SK-N-SH (cell line): ENCODE data around the gene CRIP2. TPM values are rescaled to one million over a fixed set of nuclear protein-coding genes. Genes with fewer than 3 reads are reported as not detected.

Source experiments
- CTCF ChIA-PET: fragments of 300-600, 350-600 bp; formaldehyde crosslinking; extraction: SDS; loops from one replicate; lab custom pipeline; 2021; lab: Yijun Ruan, JAX
- POLR2A ChIA-PET: fragments of 350-600 bp; sonication (Branson Sonifier 250); formaldehyde crosslinking; extraction: SDS; loops from one replicate; lab custom pipeline; 2020; ENCODE audit warnings: antibody characterized with exemption, inconsistent platforms; lab: Yijun Ruan, JAX
- DNase-seq: peaks from one replicate; pipeline ENCODE4 v3.0.0; 2012
- H2AFZ ChIP-seq: fragments of 200-600 bp; sonication (generic); 2 replicates; pipeline ENCODE4 v1.8.1; 2016; ENCODE audit warnings: antibody characterized with exemption, mild to moderate bottlenecking, low read depth
- H3F3A ChIP-seq: fragments of 200-600 bp; sonication (generic); replicated peaks from 2 replicates; pipeline ENCODE3; 2016; ENCODE audit warnings: antibody characterized with exemption, mild to moderate bottlenecking; ENCODE audit not compliant: insufficient read depth
- H3K27ac ChIP-seq, 2 experiments: fragments of 200-500 bp in 1 of 2; fragments of 200-600 bp in 1 of 2; sonication (Bioruptor generic) in 1 of 2; sonication (generic), shearing (Covaris generic) in 1 of 2; 2 replicates each; pipeline versions ENCODE4 v1.5.1 to v1.6.1; 2014 to 2016; ENCODE audit warnings: low read depth in 2 of 2, inconsistent platforms in 1 of 2, low read length in 1 of 2, mild to moderate bottlenecking in 1 of 2, mixed read lengths in 1 of 2
- H3K27me3 ChIP-seq: fragments of 200-600 bp; sonication (generic), shearing (Covaris generic); 2 replicates; pipeline ENCODE4 v1.6.1; 2016; ENCODE audit warnings: mixed run types; ENCODE audit not compliant: insufficient read depth
- H3K36me3 ChIP-seq, 2 experiments: fragments of 200-500 bp in 1 of 2; fragments of 200-600 bp in 1 of 2; sonication (Bioruptor generic) in 1 of 2; sonication (generic) in 1 of 2; replicated peaks in 1 of 2; 2 replicates each; pipeline versions ENCODE3 to v1.5.1; 2014 to 2016; ENCODE audit warnings: low read length in 1 of 2, mild to moderate bottlenecking in 1 of 2; ENCODE audit not compliant: insufficient read depth in 2 of 2, control insufficient read depth in 1 of 2
- H3K4me1 ChIP-seq, 2 experiments: fragments of 200-500 bp in 1 of 2; fragments of 200-600 bp in 1 of 2; sonication (Bioruptor generic) in 1 of 2; sonication (generic), shearing (Covaris generic) in 1 of 2; 2 replicates each; pipeline versions ENCODE4 v1.5.1 to v1.6.1; 2014 to 2016; ENCODE audit warnings: low read depth in 1 of 2, low read length in 1 of 2, mixed run types in 1 of 2; ENCODE audit not compliant: insufficient read depth in 2 of 2, control insufficient read depth in 1 of 2
- H3K4me2 ChIP-seq: fragments of 200-600 bp; sonication (generic), shearing (Covaris generic); 2 replicates; pipeline ENCODE4 v1.6.1; 2017; ENCODE audit warnings: mixed run types
- H3K4me3 ChIP-seq, 2 experiments: fragments of 200-500 bp in 1 of 2; fragments of 200-600 bp in 1 of 2; sonication (Bioruptor generic) in 1 of 2; sonication (generic), shearing (Covaris generic) in 1 of 2; 2 replicates each; pipeline versions ENCODE4 v1.5.1 to v1.8.1; 2014 to 2016; ENCODE audit warnings: low read depth in 2 of 2, inconsistent platforms in 1 of 2, low read length in 1 of 2, mild to moderate bottlenecking in 1 of 2, mixed read lengths in 1 of 2, moderate library complexity in 1 of 2
- H3K79me2 ChIP-seq: fragments of 200-600 bp; sonication (generic); 2 replicates; pipeline ENCODE4 v1.8.1; 2017; ENCODE audit warnings: mild to moderate bottlenecking; ENCODE audit not compliant: insufficient read depth
- H3K9ac ChIP-seq: fragments of 200-600 bp; sonication (generic); 2 replicates; pipeline ENCODE4 v1.6.1; 2017; ENCODE audit warnings: mixed run types
- H3K9me2 ChIP-seq: fragments of 200-600 bp; sonication (generic); 2 replicates; pipeline ENCODE4 v1.6.1; 2017; ENCODE audit warnings: mixed run types
- H3K9me3 ChIP-seq: fragments of 200-600 bp; sonication (generic); 2 replicates; pipeline ENCODE4 v1.6.1; 2017; ENCODE audit warnings: mixed run types, mild to moderate bottlenecking, moderate library complexity
- H4K20me1 ChIP-seq: fragments of 200-600 bp; sonication (generic); 2 replicates; pipeline ENCODE4 v1.6.1; 2017; ENCODE audit warnings: mild to moderate bottlenecking, mixed run types; ENCODE audit not compliant: insufficient read depth
- CHD2 ChIP-seq: fragments of 150-350 bp; IDR thresholded peaks from 2 replicates; pipeline ENCODE4 v1.6.1; 2018; ENCODE audit warnings: low read length; ENCODE audit not compliant: partially characterized antibody
- ELF1 ChIP-seq: IDR thresholded peaks from 2 replicates; pipeline ENCODE4 v1.4.0; 2012
- FOSL2 ChIP-seq: IDR thresholded peaks from 2 replicates; pipeline ENCODE4 v1.4.0; 2012; ENCODE audit warnings: low read depth, mild to moderate bottlenecking, moderate library complexity, borderline replicate concordance
- FOXM1 ChIP-seq: IDR thresholded peaks from 2 replicates; pipeline ENCODE4 v1.4.0; 2012; ENCODE audit warnings: low read depth, mild to moderate bottlenecking
- GATA2 ChIP-seq: sonication (generic); formaldehyde crosslinking; IDR thresholded peaks from 2 replicates; pipeline ENCODE4 v1.5.0; 2020; ENCODE audit warnings: mild to moderate bottlenecking, missing genetic modification reagents
- IRF3 ChIP-seq: fragments of 150-350 bp; IDR thresholded peaks from 2 replicates; pipeline ENCODE4 v1.6.1; 2016; ENCODE audit warnings: mild to moderate bottlenecking, low read depth, low read length
- JUND ChIP-seq: IDR thresholded peaks from 2 replicates; pipeline ENCODE4 v1.4.0; 2012
- MEF2A ChIP-seq: IDR thresholded peaks from 2 replicates; pipeline ENCODE4 v1.4.0; 2012; ENCODE audit warnings: low read depth, borderline replicate concordance
- MXI1 ChIP-seq: IDR thresholded peaks from 2 replicates; pipeline ENCODE4 v1.6.1; 2012; ENCODE audit warnings: mild to moderate bottlenecking, low read depth, low read length, improper control_type of control experiment
- NFIC ChIP-seq: IDR thresholded peaks from 2 replicates; pipeline ENCODE4 v1.4.0; 2012; ENCODE audit warnings: borderline replicate concordance
- POLR2AphosphoS5 ChIP-seq: IDR thresholded peaks from 2 replicates; pipeline ENCODE4 v1.6.1; 2012; ENCODE audit warnings: low read depth, low read length
- RAD21 ChIP-seq: IDR thresholded peaks from 2 replicates; pipeline ENCODE4 v1.6.1; 2012; ENCODE audit warnings: mild to moderate bottlenecking, low read length
- RCOR1 ChIP-seq: fragments of 150-350 bp; IDR thresholded peaks from 2 replicates; pipeline ENCODE4 v1.6.1; 2017; ENCODE audit warnings: antibody characterized with exemption, low read length
- RFX5 ChIP-seq: IDR thresholded peaks from 2 replicates; pipeline ENCODE4 v1.6.1; 2012; ENCODE audit warnings: mild to moderate bottlenecking, improper control_type of control experiment, low read length
- RXRA ChIP-seq: IDR thresholded peaks from 2 replicates; pipeline ENCODE4 v1.4.0; 2012; ENCODE audit warnings: low read depth, mild to moderate bottlenecking, borderline replicate concordance
- SIN3A ChIP-seq: IDR thresholded peaks from 2 replicates; pipeline ENCODE4 v1.6.1; 2012; ENCODE audit warnings: low read depth, mild to moderate bottlenecking, low read length, moderate library complexity, borderline replicate concordance
- SMC3 ChIP-seq: IDR thresholded peaks from 2 replicates; pipeline ENCODE4 v1.6.1; 2012; ENCODE audit warnings: low read depth, low read length, improper control_type of control experiment
- TCF12 ChIP-seq: IDR thresholded peaks from 2 replicates; pipeline ENCODE4 v1.4.0; 2012
- TEAD4 ChIP-seq: IDR thresholded peaks from 2 replicates; pipeline ENCODE4 v1.4.0; 2012; ENCODE audit warnings: mild to moderate bottlenecking, borderline replicate concordance; ENCODE audit not compliant: insufficient read depth
- YY1 ChIP-seq: IDR thresholded peaks from 2 replicates; pipeline ENCODE4 v1.4.0; 2012; ENCODE audit warnings: low read depth, mild to moderate bottlenecking
- WGBS: methylation state at CpG from one replicate; pipeline ENCODE4 v1.1.6; 2017; ENCODE audit warnings: low lambda C conversion rate; 5-methylcytosine and 5-hydroxymethylcytosine counted together
- polyA plus RNA-seq, 3 experiments: library from polyadenylated mRNA; depleted of rRNA; stranded (reverse); fragments of >200 nt; gene quantifications; 2 replicates each; pipeline ENCODE4 v1.2.3, GENCODE V29; 2012
- TF ChIP-seq, protein P1 (sequence below): IDR thresholded peaks from 2 replicates; pipeline ENCODE4 v1.4.0; 2012; ENCODE audit warnings: low read depth, borderline replicate concordance
- TF ChIP-seq, protein P2 (sequence below): fragments of 150-350 bp; IDR thresholded peaks from 2 replicates; pipeline ENCODE4 v1.6.1; 2017; ENCODE audit warnings: antibody characterized with exemption, low read length, low read depth, borderline replicate concordance
- TF ChIP-seq, protein P3 (sequence below): IDR thresholded peaks from 2 replicates; pipeline ENCODE4 v1.4.0; 2012; ENCODE audit warnings: low read depth, borderline replicate concordance

Gene CRIP2
- polyA plus RNA-seq, 1 of the 3 experiments (the other 2 are of a cell fraction), result 335 TPM

DNA sequence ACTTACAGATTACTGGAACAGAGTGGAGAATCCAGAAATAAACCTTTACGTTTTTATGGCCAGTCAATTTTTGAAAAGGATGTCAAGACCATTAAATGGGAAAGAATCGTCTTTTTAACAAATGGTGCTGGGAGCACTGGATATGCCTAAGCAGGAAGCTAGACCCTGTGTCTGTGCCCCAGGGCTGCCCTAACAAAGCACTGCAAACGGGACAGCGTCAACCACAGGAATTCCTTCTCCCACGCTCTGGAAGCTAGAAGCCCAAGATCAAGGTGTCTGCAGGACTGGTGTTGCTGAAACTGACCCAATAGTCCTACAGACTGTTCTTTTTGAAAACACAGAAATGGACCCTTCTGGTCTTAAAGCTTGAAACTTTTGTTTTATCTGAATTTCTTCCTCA is 42.5 kb downstream of the CRIP2 start:
- Histone ChIP-seq H3K79me2 (no peaks in the 10 kb centered on the region), H4K20me1 (no peaks in the 10 kb centered on the region), H3K4me2 (no peak overlapping the region), H3K36me3 (no peaks in the 10 kb centered on the region), H2AFZ (no peak overlapping the region), H3K9me2 (no peaks in the 10 kb centered on the region), H3K9me3 (no peaks in the 10 kb centered on the region), H3K27me3 (peaks cover 10% of the 10 kb centered on the region; the same call in 1 of the 2 replicates), H3F3A (no peaks in the 10 kb centered on the region), H3K4me3 (no peak overlapping the region), H3K4me1 (no peaks in the 10 kb centered on the region), H3K9ac (no peak overlapping the region), H3K27ac (no peak overlapping the region)
- WGBS, result 32% methylated on average over 5 of the region's 5 CpGs
- no peak for DNase-seq
- TF ChIP-seq TCF12 (no peak), RCOR1 (no peak), RFX5 (no peak), FOXM1 (no peak), NFIC (no peak), CHD2 (no peak), RAD21 (no peak), YY1 (no peak), FOSL2 (no peak), MEF2A (no peak), IRF3 (no peak), SMC3 (no peak)
- TF ChIP-seq, protein P1, sequence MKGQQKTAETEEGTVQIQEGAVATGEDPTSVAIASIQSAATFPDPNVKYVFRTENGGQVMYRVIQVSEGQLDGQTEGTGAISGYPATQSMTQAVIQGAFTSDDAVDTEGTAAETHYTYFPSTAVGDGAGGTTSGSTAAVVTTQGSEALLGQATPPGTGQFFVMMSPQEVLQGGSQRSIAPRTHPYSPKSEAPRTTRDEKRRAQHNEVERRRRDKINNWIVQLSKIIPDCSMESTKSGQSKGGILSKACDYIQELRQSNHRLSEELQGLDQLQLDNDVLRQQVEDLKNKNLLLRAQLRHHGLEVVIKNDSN, result no peak
- TF ChIP-seq, protein P2, sequence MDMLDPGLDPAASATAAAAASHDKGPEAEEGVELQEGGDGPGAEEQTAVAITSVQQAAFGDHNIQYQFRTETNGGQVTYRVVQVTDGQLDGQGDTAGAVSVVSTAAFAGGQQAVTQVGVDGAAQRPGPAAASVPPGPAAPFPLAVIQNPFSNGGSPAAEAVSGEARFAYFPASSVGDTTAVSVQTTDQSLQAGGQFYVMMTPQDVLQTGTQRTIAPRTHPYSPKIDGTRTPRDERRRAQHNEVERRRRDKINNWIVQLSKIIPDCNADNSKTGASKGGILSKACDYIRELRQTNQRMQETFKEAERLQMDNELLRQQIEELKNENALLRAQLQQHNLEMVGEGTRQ, result no peak
- POLR2A ChIA-PET, result no interaction called here
- CTCF ChIA-PET, result interaction anchor here (0.9 to 1.7 kb wide), 3 partner anchors 17 to 36 kb away, joined by 3 to 4 read pairs (median 3); no protein-coding TSS in a partner anchor

DNA sequence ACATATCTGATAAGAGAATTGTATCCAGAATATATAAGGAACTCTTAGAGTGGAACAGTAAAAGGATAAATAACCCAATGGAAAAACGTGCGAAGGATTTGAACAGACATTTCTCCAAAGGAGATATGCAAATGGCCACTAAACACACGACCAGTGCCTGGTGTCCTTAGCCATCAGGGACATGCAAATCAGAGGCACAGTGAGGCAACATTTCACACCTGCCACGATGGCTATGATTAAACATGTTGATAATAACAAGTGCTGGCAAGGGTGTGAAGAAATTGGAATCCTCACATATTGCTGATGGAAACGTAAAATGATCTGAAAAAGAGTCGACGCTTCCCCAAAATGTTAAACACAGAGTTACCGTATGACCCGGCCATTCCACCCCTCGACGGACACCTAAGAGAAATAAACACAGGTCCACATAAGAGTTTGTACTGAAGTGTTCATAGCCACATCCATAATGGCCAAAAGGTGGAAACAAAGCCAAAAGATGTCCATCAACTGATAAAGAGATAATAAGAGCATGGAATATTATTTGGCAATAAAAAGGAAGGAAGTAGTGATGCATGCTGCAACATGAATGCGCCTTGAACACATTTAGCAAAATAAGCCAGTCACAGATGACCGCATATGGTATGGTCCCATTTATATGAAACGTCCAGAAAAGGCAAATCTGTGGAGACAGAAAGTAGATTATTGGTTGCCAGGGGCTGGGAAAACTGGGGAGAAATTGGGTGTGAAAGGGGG is 45.5 kb downstream of the CRIP2 start:
- H4K20me1 ChIP-seq, result no peaks in the 10 kb centered on the region
- H3K9me3 ChIP-seq, result no peaks in the 10 kb centered on the region
- no peaks in the 10 kb centered on the region for H3K79me2 ChIP-seq
- H3K9ac ChIP-seq, result no peak overlapping the region
- DNase-seq, result no peak
- peaks cover 10% of the 10 kb centered on the region; the same call in 1 of the 2 replicates for H3K27me3 ChIP-seq
- 53% methylated on average over 14 of the region's 14 CpGs for WGBS
- H3K4me1 ChIP-seq, result no peaks in the 10 kb centered on the region
- no peaks in the 10 kb centered on the region for H3K9me2 ChIP-seq
- CTCF ChIA-PET, result no interaction called here
- POLR2A ChIA-PET, result no interaction called here
- H3K36me3 ChIP-seq, result no peaks in the 10 kb centered on the region
- H3K4me2 ChIP-seq, result no peak overlapping the region
- H3K27ac ChIP-seq, result no peak overlapping the region
- no peak overlapping the region for H2AFZ ChIP-seq
- H3K4me3 ChIP-seq, result no peak overlapping the region
- H3F3A ChIP-seq, result peaks cover 11% of the 10 kb centered on the region
- TF ChIP-seq SIN3A (no peak), POLR2AphosphoS5 (no peak), JUND (no peak), ELF1 (no peak), TEAD4 (no peak), RFX5 (no peak), GATA2 (no peak), RXRA (no peak), MXI1 (no peak), YY1 (no peak)
- TF ChIP-seq, protein P1, result no peak
- TF ChIP-seq, protein P2, result no peak
- TF ChIP-seq, protein P3, sequence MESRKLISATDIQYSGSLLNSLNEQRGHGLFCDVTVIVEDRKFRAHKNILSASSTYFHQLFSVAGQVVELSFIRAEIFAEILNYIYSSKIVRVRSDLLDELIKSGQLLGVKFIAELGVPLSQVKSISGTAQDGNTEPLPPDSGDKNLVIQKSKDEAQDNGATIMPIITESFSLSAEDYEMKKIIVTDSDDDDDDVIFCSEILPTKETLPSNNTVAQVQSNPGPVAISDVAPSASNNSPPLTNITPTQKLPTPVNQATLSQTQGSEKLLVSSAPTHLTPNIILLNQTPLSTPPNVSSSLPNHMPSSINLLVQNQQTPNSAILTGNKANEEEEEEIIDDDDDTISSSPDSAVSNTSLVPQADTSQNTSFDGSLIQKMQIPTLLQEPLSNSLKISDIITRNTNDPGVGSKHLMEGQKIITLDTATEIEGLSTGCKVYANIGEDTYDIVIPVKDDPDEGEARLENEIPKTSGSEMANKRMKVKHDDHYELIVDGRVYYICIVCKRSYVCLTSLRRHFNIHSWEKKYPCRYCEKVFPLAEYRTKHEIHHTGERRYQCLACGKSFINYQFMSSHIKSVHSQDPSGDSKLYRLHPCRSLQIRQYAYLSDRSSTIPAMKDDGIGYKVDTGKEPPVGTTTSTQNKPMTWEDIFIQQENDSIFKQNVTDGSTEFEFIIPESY, result no peak
